AG10803 (cell line): ENCODE data around the gene EEF2KMT.
"Not testable (repeated sequence)": the region's sequence is repeated elsewhere in the genome, so short reads cannot be mapped to it uniquely, and the experiment has no call there.

Experiments
- DNase-seq: peaks from one replicate; pipeline ENCODE4 v3.0.0; 2010; ENCODE audit warnings: low read depth
- H3K4me3 ChIP-seq: 2 replicates; pipeline ENCODE4 v1.5.1; 2011; ENCODE audit warnings: mild to moderate bottlenecking, low read length, control low read depth
- TF ChIP-seq, protein P1 (sequence below): conservative IDR thresholded peaks from 2 replicates; pipeline ENCODE4 v1.5.1; 2011; ENCODE audit warnings: mild to moderate bottlenecking, low read length, control low read depth, inconsistent platforms

EEF2KMT gene

GRCh38 chr16:5098221-5099159, 895 bp upstream of the EEF2KMT start:
- H3K4me3 ChIP-seq = peak overlapping the region; percentile 63
- peak; percentile 56 for DNase-seq

DNA sequence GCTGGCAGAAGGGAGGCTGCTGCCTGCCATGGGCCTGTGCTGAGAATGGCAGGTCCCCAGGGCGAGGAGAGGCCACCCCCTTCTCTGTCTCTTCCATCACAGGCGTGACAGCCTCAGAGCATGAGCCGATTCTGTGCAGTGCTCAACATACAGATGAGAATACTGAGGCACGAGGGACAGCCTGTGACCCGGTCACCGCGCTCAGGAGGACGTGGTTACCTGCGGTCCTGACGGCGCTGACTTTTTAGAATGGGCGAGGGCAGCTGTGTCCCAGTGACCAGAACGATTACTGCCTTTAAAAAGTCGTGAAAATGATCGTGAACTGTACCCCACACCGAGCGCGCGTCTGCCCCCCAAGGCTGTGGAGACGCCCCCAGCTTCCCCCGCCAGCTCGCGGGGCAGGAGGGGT, 530 bp downstream of the EEF2KMT start:
- H3K4me3 ChIP-seq = peak overlapping the region; percentile 67
- DNase-seq = not testable (repeated sequence)

GRCh38 chr16:5096437-5097060, 1.0 kb downstream of the EEF2KMT start:
- not testable (repeated sequence) for DNase-seq
- H3K4me3 ChIP-seq = peak overlapping the region; percentile 67

- not testable (repeated sequence) for DNase-seq, H3K4me3 ChIP-seq
Measured at GRCh38 chr16:5095145-5095830, 2.3 kb downstream of the EEF2KMT start.

GRCh38 chr16:5093746-5094145, 3.8 kb downstream of the EEF2KMT start:
- not testable (repeated sequence) for DNase-seq, H3K4me3 ChIP-seq

DNA sequence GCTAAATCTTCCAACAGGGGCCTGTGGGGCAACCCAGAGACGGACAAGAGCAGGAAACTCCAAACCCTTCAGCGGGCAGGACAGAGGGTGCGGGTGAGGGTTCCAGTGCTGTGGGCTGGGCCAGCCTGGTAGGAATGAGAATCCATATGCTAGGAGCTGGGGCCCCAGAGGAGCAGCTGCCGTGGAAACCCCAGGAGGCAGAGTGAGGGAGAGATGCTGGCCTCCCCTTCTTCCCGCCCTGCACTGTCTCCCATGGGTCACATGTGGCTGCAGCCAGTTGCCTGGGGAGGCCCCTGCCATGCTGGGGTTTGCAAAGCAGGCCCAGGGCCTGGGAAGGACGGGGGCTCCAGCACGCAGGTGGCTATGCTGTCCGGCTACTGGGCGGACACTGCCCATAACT, 4.5 kb downstream of the EEF2KMT start:
- not testable (repeated sequence) for DNase-seq, H3K4me3 ChIP-seq

- not testable (repeated sequence) for DNase-seq, H3K4me3 ChIP-seq
Measured at GRCh38 chr16:5090592-5090991, 7.0 kb downstream of the EEF2KMT start.

GRCh38 chr16:5089911-5090555, 7.6 kb downstream of the EEF2KMT start:
- H3K4me3 ChIP-seq, DNase-seq: not testable (repeated sequence)

- H3K4me3 ChIP-seq, DNase-seq: not testable (repeated sequence)
Measured at GRCh38 chr16:5088936-5089335, 8.7 kb downstream of the EEF2KMT start.

- not testable (repeated sequence) for DNase-seq, H3K4me3 ChIP-seq
Measured at GRCh38 chr16:5088086-5088790, 9.4 kb downstream of the EEF2KMT start.

DNA sequence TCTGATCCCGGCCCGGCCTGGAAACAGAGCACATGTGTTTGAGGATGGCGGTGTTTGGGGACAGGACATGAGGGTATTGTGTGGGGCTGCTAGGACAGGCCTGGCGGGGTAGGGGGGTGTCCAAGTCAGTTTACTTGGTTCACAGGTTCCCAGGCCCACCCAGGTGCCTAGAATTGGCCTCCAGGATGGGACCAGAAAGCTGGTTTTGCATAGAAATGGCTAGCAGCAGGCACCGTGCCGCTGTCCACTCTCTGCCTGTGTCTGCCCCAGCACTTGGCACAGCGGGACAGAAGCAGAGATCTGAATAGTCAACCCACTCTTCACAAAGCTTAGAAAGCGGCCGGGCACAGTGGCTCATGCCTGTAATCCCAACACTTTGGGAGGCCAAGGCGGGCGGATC, 11.9 kb downstream of the EEF2KMT start:
- H3K4me3 ChIP-seq, DNase-seq: not testable (repeated sequence)

- TF ChIP-seq, protein P1, sequence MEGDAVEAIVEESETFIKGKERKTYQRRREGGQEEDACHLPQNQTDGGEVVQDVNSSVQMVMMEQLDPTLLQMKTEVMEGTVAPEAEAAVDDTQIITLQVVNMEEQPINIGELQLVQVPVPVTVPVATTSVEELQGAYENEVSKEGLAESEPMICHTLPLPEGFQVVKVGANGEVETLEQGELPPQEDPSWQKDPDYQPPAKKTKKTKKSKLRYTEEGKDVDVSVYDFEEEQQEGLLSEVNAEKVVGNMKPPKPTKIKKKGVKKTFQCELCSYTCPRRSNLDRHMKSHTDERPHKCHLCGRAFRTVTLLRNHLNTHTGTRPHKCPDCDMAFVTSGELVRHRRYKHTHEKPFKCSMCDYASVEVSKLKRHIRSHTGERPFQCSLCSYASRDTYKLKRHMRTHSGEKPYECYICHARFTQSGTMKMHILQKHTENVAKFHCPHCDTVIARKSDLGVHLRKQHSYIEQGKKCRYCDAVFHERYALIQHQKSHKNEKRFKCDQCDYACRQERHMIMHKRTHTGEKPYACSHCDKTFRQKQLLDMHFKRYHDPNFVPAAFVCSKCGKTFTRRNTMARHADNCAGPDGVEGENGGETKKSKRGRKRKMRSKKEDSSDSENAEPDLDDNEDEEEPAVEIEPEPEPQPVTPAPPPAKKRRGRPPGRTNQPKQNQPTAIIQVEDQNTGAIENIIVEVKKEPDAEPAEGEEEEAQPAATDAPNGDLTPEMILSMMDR = peak; percentile 63
- peak; percentile 38 for DNase-seq
- H3K4me3 ChIP-seq = not testable (repeated sequence)
Measured at GRCh38 chr16:5084802-5085201, 12.8 kb downstream of the EEF2KMT start.

- not testable (repeated sequence) for H3K4me3 ChIP-seq, DNase-seq
Measured at GRCh38 chr16:5084099-5084731, 13.4 kb downstream of the EEF2KMT start.

GRCh38 chr16:5083646-5084045, 13.9 kb downstream of the EEF2KMT start:
- not testable (repeated sequence) for H3K4me3 ChIP-seq, DNase-seq

- H3K4me3 ChIP-seq, DNase-seq: not testable (repeated sequence)
Measured at GRCh38 chr16:5080996-5081395, 16.6 kb downstream of the EEF2KMT start.

DNA sequence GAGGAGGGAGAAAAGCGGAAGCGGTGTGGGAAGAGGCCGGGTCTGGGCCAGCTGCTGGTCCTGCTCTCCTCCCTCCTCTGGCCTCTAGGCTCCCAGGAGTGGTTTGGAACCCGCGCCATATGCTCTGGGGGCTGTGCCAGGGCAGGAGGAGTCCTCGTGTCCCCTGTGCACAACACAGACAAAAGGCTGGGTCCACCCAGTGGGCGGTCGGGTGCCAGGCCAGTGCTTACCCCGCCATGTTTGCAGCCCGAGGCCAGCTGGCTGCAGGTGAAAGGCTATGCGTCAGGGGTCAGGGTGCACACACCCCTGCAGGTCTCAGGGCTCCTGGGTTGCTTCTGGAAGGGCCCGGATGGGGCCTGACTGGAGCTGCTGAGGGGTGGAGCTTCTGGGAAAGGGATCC, 17.1 kb downstream of the EEF2KMT start:
- not testable (repeated sequence) for DNase-seq, H3K4me3 ChIP-seq
